NCI-H2081 treated with DMSO at 0.1 percent for 48 hours (cell line): Measurements from ENCODE around the gene CHD1.
"Not testable (repeated sequence)": the region's sequence is repeated elsewhere in the genome, so short reads cannot be mapped to it uniquely, and the experiment has no call there.

Experiments
- DNase-seq: peaks from one replicate; lab custom pipeline; 2025; lab: John Stamatoyannopoulos, UW

Gene CHD1

GRCh38 chr5:98928873-98929709 lies at the start of gene CHD1:
CHD1 (minus strand) TSS chr5:98929007; CDS start chr5:98926386, 2,621 bp downstream.
- peak; percentile 51 for DNase-seq

- no peak for DNase-seq
These were observed 49.7 kb upstream of the CHD1 start for GRCh38 chr5:98978528-98978927.

GRCh38 chr5:98977723-98978122 lies 48.9 kb upstream of the CHD1 start:
- DNase-seq: no peak

GRCh38 chr5:98975682-98976407 lies 47.0 kb upstream of the CHD1 start:
- no peak for DNase-seq

- no peak for DNase-seq
These were observed 46.4 kb upstream of the CHD1 start for GRCh38 chr5:98975223-98975622.

- DNase-seq: no peak
These were observed 40.6 kb upstream of the CHD1 start for GRCh38 chr5:98969400-98969799.

GRCh38 chr5:98968056-98968564 lies 39.3 kb upstream of the CHD1 start:
- DNase-seq: no peak

- no peak for DNase-seq
These were observed 36.4 kb upstream of the CHD1 start for GRCh38 chr5:98965226-98965625.

- no peak for DNase-seq
These were observed 35.8 kb upstream of the CHD1 start for GRCh38 chr5:98964621-98965020.

- DNase-seq: no peak
These were observed 34.2 kb upstream of the CHD1 start for GRCh38 chr5:98963019-98963418.

GRCh38 chr5:98962587-98962986 lies 33.8 kb upstream of the CHD1 start:
- no peak for DNase-seq

- no peak for DNase-seq
These were observed 33.0 kb upstream of the CHD1 start for GRCh38 chr5:98961665-98962344.

- DNase-seq: no peak
These were observed 28.5 kb upstream of the CHD1 start for GRCh38 chr5:98957307-98957706.

- DNase-seq: not testable (repeated sequence)
These were observed 27.1 kb upstream of the CHD1 start for GRCh38 chr5:98955888-98956287.

- DNase-seq: not testable (repeated sequence)
These were observed 26.7 kb upstream of the CHD1 start for GRCh38 chr5:98955471-98955870.

- DNase-seq: no peak
These were observed 25.7 kb upstream of the CHD1 start for GRCh38 chr5:98954392-98955028.

GRCh38 chr5:98942847-98943246 lies 14.0 kb upstream of the CHD1 start:
- no peak for DNase-seq

GRCh38 chr5:98941131-98941883 lies 12.5 kb upstream of the CHD1 start:
- DNase-seq: no peak

GRCh38 chr5:98940581-98940980 lies 11.8 kb upstream of the CHD1 start:
- no peak for DNase-seq

- DNase-seq: no peak
These were observed 9.7 kb upstream of the CHD1 start for GRCh38 chr5:98938464-98938863.
